Activated T-helper 1 cell treated with Interleukin-2 at 50 U/mL for 16 hours (primary cell): ENCODE results near the gene NRXN2.

Source experiments
- DNase-seq: peaks from one replicate; pipeline ENCODE4 v3.0.0-alpha.2; 2020; ENCODE audit warnings: low read depth

Gene NRXN2

DNA sequence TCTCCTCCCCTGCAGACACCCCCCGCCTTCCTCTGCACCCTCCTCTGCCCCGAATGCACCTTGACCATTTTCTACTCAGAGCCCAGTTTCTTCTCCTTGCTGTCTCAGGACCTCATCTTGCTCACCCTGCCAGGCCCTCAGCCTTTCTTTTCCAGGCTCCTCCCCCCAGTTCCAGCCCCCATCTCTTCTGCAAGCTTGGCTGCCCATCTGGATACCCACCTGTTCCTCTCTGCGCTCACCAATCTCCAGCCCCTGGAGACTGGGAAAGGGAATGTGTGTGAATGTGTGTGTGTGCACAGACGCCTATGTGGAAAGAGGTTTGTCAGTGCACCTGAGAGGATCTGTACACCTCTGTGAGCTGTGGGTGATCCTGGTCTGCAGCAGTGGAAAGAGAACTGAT is 95.6 kb downstream of the NRXN2 start:
- no peak for DNase-seq

DNA sequence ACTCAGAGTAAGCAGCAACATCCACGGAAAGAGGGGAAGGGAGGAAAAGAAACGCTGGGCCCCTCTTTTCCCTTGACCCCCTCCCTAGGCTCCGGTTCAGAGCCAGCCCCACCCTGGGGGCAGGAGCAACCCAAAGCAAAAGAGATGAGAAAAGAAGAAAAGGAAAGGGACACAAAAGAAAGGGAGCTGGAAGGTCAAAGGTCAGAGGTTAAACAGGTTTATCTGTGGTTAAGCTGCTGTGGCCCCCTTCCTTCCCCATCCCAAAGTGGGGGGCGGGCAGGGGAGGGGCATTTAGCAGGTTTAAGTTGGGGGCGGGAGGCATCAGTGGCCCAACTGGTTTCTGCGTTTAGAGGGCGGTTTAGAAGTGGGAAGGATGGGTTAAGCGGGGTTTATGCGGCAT is 96.4 kb downstream of the NRXN2 start:
- no peak for DNase-seq

DNA sequence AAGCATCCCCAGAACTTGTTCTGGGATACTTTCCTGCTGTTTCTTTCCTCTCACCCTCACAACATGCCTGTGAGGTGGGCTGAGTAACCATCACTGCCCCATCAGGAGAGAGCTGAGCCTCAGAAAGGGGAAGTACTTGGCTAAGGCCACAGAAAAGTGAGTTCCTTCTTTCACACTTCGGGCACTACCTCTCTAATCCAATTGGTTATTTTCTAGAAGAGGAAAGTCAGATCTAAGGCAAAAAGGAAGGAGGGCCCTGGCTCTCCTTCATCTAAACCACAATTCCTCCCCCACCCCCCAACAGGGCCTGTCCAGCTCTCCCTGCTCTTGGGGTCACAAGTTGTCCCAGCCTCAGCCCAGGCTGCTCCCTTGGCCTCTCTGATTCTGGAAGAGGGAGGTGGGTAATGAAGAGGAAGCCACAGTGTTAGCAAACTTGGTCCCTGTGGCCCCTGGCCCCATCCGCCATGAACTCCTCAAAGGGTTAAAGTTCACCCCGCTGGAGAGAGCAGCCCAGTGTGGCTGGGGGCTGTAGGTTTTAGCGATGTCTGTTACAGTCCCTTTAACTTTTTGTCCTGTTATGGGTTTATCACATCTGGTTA is 98.0 kb downstream of the NRXN2 start:
- DNase-seq: no peak

DNA sequence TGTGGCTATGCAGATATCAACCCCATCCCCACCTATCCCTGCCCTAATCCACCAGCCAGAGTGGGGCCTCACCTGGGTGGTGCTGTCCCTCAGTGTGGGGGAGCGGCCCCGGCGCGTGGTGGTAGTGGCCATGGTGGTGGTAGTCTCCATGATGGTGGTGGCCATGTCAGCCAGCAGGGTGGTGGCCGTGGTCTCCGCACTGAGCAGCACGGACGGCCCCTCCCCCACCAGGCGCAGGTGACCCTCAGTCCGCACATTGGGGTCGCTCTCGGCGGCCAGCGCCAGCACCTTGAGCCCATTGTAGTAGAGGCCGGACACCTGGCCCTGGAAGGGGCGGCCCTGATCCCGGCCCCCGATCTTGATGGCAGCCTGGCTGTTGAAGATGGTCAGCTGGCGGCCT is 100.3 kb downstream of the NRXN2 start:
- DNase-seq: no peak

DNA sequence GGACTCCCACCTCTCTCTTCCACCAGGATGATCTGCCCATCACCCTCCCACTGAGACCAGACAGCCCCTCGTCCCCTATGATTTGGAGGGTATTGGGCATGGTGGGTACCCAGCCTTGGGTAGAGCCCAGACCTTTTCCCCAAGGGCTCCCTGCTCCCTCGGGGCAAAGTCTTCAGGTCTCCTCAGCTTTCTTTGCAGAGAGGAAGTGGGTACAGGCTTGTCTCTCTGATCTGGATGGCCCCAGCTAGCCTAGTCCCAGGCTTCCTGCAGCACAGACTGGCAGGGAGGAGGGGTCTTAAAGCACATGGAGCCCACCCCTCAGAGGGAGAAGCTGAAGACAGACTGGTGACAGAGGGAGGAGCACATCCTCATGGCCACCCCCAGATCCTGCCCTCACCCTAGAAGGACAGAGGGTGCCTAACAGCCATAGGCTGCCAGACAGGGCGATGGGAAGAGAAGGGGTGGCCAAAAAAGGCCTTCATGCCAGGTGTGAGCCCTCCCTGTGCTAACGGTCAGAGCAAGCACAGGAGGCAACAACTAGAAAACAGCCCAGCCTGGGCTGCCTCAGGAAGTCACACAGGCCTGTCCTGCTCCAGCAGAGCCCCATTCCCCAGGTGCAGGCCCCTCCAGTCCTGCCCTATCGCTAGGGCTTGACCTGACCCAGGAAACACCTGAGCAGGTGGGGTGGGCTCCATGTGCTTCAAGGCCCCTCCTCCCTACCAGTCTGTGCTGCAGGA is 101.5 kb downstream of the NRXN2 start:
- DNase-seq: no peak

DNA sequence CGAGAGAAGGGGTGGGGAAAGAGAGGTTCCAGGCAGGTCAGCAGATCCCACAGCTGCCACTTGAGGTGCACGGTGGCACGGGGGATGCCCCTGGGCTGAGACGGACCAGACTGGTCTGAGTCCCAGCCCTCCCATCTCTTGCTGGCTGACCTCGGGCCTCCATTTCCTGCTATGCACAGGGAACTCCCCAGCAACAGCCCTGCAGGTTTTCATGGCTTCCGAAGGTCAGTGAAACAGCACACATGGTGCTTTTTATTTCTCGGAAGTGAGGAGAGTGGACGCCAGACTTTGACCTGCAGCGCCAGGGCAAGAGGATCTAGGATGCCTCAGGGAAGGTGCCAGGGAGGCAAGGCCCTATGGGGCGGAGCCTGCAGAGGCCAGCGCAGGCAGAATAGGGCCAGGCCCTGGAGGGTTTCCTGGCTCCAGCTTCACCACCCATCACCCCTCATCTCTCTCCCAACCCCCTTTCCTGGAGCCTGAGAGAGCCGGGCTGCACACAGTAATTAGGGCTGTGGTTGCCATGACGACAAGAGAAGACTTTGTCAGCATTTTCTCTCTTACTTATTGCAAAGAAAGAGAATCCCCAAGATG is 102.5 kb downstream of the NRXN2 start:
- DNase-seq: no peak

DNA sequence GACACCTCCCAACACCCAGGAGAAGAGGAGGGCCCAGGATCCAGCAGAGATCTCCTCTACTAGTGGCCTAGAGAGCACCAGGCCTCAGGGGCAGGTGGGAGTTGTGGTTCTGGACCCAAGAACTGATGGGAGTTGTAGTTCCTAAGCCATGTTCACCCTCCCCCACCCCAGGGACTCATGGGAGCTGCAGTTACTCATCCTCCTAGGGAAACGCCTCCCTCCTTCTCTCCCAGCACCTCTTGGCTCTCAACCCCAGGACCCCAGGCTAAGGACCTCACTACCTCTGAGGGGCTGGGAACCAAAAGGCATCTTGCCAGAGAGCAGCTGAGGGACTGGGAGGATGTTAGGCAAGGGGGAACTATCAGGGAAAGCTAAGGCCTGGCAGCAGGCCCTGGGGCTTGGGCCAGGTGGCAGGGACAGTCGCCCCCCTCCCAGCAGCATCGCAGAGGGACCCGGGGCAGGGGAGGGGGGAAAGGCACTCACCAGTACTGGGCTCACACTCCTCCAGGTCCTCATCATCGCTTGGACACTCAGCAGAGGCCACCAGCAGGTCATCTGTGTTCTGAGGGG is 103.1 kb downstream of the NRXN2 start:
- no peak for DNase-seq

DNA sequence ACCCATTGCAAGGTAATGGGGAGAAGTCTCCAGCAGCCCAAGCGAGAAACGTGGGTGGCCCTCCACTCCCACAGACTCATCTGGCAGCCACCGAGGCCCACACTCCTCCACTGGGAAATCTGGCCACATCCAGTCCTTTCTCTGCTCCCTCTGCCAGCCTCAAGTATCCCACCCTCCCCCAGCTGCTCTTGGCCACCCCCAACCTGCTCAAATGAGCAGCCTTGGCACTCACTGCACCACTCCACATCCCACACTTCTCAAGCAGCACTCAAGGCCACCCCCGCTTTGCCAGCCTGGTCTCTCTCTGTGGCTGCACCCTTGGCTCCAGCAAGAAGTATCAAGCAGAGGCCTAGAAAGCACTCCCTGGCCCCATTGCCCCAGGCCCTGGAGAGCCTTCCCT is 103.8 kb downstream of the NRXN2 start:
- no peak for DNase-seq

DNA sequence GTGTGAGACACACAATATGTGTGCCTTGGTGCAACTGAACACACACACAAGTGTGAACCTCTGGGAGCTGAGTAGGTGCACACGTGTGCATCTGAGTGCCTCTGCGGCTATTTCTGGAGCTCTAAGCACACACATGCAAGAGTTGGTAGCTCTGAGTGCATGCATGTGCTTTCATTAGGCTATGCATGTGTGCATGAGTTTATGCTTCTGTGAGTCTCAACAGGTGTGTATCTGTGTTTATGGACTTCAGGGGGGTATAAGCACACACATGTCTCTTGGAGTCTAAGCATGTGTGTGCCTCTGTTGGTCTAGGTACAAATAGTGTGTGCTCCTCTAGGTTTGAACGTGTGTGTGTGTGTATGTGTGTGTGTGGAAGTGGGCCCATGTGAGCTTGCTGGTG is 106.2 kb downstream of the NRXN2 start:
- DNase-seq: no peak

DNA sequence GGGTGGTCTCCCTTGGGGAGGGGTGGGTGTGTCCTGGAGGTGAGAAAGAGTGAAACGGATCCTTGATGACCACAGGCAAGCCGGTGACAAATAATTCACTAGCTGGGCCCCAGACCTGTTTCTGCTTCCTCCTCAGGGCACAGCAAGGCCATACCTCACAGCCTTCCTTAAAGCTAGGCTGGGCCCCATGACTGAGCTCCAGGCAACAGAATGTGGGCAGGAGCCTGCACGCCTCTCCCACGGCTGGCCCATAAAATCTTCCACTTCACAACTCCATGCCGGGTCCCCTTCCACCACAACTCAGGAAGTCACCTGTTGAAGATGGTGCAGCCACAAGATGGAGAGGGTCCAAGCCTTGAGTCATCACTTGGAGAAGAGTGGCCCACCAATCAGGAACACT is 108.1 kb downstream of the NRXN2 start:
- no peak for DNase-seq

DNA sequence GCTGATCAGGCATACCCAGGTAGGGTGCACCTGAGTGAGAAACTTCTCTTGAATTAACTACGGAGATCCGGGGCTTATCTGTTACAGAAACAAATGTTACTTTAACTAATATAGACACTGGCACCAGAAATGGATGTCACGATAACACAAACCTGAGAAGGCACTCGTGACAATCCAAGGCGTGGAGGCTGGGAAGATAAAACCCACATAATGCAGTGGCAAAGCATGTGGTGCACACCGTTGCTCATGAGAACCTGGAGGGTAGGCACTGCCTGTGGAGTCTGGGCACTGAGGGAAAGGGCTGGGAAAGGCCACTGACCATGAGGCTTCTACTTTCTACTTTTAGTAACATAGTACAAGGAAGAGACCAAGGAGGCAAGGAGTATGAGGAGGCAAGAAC is 109.3 kb downstream of the NRXN2 start:
- no peak for DNase-seq

DNA sequence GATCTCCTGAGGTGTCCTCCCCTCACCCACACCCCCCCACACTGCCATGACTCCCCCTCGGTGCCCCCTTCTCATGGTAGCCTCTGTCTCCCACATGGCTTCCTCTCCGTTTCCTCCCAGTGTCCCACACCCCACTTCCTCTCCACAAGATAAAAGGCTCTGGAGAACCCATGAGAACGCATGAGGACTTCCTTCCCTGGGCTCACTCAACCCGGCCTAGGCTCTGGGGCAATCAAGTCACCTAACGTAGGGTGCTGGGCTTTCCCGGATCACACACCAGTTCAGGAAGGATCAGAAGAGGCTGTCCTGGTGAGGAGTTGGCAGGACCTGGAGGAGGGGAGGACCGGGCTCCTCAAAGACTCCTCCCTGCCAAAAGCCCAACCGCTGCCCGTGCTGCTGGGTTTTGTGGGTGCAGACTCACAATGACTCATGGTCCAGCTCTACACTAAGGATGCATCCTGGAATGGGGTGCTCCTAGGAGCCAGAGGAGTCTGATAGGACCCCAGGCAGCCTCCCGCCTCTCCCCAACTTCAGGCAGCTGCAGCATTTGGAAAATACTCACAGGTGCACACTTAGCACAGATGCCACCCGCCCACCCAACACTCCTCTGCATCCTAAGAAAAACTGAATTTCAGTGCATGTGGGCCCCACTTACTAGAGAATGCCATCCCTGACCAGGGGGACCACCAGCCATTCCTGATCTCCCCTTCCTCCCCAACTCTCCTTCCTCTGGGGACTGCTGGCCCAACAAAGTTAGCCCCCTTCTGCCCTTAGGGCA is 110.9 kb downstream of the NRXN2 start:
- no peak for DNase-seq

DNA sequence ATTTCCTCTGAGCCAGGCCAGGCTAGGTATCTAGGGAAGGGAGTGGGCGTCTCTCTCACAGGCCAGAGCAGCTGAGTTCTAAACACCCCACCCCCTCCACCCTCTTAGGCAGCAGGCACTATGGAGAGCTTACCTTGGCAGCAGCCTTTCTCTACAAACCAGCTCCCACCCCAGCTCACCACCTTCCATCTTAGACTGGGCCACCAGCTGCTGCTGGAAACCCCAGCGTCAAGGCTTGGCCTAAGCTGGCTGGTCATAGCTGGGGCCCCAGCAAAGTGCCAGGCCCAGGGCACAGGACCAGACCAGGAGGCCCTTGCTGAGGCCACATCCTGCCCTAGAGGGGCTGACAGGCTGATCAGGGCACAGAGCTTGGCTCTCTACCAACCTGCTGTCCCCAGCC is 111.8 kb downstream of the NRXN2 start:
- no peak for DNase-seq

DNA sequence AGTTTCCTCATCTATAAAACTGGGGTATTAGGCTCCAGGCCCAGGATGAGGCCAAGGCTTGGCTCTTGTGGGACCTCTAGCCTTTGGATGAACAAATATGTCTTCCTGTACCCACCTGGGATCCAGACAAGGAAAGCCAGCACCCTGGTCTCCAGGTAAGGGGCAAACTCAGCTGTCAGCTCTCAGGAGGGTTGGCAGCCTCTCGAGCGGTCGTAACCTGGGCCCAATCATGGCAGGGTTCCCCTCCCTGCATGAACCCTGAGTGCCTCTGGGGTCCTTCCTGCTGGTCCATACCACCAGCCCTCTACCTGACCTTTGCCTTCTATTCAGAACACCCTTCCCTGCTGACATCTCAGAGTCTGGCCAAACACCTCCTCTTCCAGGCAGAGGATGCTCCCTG is 112.4 kb downstream of the NRXN2 start:
- DNase-seq: no peak

DNA sequence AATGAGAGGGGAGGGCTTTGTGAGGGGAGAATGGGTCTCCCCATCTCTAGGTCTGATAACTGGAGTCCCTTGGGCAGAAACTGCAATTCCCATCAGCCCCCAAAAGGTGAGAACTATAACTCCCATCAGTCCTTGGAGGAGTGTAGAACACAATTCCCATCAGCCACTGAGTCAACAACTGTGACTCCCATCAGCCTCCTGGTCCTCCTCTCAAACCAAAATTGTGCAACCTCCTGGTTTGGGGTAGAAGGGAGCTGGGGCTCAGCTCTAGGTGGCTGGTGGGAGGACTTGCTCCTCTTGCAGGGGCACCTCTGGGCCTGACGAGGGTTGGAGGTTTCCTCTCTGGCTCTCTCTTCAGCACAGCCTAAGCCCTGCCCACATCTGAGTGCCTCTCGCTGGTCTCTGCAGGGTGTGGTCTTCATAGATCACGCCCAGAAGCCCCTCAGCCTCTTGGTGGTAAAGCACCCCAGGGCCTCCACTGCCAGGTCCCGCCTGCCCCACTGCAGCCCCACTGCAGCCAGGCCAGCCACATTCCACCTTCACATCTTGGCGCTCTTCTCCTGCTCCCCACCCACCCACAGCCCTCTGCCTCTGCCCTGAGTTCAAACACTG is 113.5 kb downstream of the NRXN2 start:
- no peak for DNase-seq

DNA sequence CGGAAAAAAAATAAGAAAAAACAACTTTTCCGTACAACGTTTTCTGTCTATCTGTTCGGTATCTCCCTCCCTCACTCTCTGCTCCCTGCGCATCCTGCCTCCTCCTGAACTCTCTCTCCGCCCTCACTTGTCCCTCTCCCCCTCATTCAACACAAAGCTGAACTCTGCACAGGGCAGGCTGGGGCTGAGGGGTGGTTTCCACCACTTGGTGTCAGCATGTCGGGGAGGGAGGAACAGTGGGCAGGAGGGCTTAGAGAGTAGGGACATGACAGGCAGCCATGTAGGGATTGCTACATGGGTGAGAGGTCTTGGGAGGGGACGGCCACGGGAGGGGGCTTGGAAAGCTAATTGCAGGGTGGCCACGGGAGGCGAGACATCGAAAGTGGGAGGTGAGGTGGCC is 114.4 kb downstream of the NRXN2 start:
- DNase-seq: no peak

DNA sequence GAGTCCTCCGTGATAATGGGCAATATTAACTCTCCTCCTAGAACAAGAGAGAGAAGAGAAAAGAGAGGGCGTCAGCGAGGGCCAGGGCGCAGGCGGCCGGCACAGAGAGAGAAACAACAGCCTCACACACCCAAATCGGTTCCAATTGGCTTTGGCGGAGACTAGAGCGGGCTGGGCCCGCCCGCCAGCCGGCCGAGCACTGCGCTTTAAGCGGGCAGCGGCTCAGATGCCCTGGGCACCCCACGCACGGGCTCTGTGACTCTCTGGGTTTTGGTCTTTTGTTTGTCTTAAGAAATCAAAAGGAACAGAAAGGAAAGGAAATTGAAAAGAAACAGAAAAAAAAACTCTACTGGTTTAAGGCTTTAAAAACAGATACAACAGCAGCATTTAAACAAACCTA is 115.0 kb downstream of the NRXN2 start:
- DNase-seq: no peak

DNA sequence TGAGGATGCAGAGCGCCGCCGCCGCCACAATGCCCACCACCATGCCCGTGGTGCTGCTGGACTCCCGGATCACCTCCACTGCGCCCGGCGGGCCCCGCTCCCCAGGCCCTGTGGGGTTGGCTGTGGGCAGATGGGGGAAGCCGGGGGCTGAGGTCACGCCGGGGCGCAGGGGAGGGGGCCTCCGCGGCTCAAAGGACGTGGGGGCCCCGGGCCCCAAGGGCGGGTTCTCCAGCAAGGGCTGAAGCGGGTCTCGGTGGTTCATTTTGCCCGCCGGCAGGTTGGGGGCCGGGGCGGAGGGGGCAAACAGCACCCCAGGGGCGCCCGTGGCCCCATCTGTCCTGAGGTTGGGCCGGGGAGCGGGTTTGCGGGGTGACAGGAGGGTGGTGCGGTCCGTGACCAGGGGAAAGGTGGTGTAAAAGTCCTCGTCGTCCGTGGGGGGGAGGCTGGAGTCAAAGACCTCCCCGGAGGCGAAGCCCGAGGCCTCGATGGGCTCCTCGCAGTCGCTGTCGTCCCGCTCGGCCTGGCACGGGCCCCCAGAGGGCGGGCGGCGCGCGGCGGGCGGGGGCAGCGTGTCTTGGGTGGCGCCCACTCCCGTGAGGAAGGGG is 115.5 kb downstream of the NRXN2 start:
- DNase-seq: no peak

DNA sequence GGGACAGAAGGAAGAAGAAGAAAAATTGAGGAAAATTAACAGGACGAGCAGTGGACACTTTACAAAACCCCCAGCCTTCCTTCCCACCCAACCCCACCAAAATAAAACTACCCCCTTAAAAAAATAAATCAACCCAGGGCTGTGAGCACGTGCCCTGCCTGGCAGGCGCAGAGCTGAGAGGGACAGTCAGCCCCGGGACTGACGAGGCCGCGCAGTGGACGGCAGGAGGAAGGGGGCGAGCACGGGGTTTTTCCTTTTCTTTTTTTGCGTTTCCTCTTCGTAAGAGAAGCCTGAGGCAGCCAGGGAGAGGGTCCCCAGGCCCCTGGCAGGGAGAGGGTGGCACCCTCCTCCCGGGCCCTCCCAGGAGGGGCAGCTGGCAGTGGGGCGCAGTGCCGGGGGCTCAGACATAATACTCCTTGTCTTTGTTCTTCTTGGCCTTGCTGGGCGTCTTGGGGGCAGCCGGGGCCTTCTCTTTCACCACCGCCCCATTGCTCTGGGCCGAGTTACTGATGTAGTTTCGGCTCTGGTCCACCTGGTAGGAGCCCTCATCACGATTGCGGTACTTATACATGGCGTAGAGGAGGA is 116.1 kb downstream of the NRXN2 start:
- DNase-seq: no peak

DNA sequence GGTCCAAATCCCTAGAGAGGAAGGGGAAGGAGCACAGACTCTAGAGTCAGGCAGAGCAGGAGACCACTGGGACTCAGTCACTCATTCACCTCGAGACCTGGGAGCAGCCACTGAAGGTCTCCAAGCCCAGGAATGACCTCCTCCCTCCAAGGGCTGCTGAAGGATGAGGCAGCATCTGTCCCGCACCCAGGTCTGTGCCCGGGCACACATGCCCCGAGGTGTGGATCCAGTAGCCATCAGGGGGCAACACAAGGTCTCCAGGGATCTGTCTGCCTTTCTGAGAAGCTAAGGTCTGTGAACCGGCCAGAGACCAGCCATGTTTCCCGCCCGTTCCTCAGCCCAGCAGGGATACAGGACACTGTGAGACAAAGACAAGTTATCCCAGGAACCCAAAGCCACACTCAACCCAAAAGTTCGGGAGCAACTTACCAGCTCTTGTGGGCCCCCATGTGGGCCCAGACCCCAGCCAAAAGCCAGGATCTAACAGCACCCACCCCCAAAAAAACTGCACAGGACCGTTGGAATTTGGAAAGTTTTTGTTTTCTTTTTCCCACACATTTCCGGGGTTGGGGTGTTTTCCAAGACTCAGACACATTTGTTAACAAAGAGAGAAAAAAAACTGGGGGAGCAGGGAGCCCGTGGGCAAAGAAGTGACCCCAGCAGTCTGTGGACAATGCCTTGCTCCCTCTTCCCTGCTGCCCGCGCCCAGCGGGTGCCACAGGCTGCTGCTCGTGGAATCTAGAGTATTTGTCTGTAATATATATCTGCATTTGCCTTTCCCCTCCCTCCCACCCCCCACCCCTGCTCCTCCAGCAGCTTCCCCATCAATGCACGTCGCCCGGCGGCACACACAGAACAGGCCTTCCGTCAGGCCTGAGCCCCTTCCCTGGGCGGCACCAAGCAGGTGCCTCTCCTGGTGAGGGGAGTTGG is 117.1 kb downstream of the NRXN2 start:
- DNase-seq: no peak

DNA sequence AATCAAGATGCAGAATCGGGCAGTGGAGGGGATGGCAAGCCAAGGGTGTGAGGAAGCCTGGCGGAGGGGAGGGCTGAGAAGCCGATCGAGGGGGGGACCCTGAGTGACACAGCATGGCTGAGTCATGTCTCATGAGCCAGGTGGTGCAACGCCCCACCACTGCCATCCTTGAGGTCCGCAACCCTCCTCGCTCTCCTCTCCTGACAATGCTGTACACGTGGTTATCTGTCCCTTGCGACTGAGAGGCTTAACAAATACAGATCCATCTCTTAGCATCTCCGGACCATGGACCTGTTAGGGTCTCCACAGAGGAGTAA is 117.8 kb downstream of the NRXN2 start:
- no peak for DNase-seq
